GM18517 (cell line): ENCODE data around the gene KRT4.

Experiments
- ATAC-seq: cut with Tn5 transposase; IDR thresholded peaks from one replicate; pipeline ENCODE4 v1.9.1; 2021; ENCODE audit warnings: mild to moderate bottlenecking, moderate library complexity; ENCODE audit not compliant: unreplicated experiment

Gene KRT4

DNA sequence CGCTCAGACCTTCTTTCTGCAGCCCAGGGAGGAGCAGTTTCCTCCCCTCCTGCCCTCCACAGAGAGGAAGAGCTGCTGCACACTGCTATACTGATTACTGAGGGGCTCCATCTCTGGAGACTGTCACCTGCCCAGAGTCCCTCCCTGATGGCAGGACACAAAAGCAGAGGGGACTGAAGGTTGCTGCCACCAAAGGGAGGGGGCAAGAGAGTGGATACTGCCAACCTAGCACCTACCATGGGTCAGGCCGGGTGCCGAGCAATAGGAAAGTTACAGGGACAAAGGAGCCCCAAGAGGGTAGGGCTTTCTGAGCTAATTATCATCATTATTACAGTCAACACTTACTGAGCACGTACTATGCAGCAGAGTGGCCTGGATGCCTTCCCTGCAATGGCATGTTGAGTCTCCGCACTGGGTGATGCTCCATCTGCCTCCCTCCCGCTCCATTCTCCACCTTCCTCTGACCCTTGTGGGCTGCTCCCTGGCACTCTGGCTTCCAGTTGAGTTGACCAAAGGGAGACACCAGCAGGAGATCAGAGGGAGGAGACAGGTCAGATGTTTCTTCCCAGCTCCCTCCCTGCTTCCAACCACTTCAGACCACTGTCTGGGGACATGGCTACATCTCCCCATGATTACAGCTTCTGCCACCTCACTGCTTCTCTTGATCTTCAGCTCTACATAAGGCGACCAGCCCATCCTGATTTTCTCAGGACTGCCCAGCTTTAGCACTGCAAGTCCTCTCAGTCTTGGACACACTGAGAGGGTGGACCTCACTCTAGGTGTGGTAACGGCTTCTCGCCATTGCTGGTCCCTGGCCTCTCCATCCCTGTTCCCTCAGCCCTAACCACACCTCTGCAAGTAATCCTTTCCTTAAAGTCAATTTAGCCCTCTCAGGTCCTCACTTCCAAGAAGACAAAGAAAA, 22.8 kb upstream of the KRT4 start:
- no peak for ATAC-seq

DNA sequence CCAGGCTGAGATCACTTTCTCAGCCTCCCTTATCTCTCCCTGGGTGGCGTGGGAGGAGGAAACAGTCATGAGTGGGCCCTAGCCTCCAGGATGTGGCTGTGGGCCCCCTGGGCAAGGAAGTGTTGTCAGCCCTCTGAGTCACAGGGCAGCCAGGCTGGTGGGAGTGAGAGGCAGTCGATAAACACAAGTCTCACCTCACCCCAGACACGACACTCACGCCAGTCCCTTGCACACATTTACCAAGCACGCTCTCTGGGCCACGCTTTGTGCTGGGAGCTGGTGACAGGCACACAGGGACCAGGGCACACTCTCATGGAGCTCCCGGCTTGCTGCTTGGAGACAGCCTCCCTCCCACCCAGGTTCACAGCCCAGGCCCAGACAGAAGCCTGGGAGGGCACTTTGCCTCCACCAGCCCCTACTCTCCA, 22.1 kb upstream of the KRT4 start:
- no peak for ATAC-seq

DNA sequence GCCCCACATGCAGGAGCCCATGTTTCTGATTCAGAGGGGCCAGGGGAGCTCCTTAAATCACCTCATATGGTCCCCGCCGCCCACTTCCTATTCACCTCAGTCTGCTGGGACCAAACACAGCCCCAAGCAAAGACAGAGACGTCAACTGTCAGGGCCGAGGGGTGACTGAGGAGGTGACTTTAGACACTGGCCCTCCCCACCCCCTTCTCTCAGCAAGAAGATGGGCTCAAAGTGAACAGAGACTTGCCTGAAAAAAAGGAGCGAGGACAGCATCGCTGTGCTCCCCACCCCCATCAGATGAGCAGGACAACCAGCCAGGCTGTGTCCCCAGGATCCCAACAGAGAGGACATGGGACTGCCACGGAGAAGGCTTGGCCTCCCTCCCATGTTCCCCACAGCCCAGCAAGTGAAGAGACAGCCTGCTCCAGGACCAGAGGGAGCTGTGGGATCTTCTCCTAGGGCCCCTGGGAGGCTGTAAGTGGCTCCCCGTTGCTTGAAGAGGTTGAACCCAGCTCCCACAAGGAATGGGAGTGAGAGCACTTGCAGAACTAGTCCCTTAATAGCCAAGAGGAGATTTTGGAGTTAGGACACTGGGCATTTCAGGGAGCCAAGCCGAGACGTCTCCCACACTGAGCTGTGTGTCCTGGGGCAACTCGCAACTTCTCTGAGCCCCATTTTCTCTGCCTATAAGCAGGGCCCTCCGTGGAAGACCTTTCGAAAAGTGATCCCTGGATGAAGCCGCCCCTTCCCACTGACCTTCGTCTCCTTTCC, 21.5 kb upstream of the KRT4 start:
- ATAC-seq = no peak

GRCh38 chr12:52834727-52835001, 20.7 kb upstream of the KRT4 start:
- ATAC-seq = no peak

DNA sequence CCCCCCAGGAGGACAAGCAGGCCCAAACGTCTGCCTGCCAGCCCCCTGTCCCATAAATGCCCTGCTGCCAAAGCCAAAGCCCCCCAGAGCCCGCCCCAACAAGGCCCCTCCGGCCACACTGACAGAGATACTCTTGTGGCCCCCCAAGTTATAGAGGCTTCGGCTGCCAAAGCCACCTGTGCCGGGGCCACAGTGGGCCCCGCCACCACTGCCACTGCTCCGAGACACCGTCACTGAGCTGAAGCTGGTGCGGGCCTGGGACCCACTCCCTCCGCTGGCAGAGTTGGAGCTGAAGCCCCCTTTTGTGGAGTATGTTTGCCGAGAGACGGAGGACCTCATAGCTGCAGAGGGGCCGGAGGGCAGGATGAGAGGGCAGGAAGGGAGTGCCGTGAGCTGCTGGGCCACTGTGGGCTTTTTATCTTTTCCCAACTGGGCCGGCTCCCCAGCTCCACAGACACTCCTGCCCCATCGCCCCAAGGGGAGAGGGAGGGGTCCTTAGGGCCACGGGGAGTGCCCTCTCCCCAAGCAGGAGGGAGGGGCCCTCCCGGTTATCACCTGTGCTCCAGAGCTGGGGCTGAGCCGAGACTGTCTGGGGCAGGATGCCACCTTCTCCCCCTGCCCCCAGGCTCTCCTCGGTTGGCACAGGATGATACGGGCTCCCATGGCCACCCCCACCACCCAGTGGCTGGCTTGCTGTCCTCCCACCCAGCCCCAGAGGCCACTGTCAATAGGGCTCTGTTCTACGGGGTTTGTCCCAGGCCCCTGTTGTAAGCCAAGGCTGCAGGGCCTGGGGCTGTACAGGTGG, 20.2 kb upstream of the KRT4 start, which contains the start of gene KRT79:
Gene KRT79 (minus strand): TSS at position 390 of the 805 bp plus-strand sequence. CDS start 51 bp downstream, at position 339.
- no peak for ATAC-seq

GRCh38 chr12:52832985-52833905, 19.3 kb upstream of the KRT4 start:
- no peak for ATAC-seq

DNA sequence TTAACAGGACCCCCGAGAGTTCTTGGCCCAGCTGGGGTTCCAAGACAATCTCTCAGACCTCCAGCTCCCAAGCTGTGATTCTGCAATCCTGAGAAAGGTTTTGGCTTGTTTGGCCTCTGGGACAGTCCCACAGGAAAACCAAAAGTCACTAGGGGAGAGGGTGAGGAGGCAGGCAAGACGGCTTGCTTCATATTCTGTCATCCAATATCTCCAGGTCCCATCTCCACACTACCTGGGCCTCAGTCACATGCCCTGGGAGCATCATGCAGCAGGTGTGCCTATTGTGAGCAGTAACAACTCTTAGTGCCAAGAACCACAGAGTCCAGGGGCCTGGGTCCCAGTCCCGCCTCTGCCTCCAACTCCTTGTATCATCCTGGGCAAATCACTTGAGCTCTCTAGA, 18.5 kb upstream of the KRT4 start:
- no peak for ATAC-seq

DNA sequence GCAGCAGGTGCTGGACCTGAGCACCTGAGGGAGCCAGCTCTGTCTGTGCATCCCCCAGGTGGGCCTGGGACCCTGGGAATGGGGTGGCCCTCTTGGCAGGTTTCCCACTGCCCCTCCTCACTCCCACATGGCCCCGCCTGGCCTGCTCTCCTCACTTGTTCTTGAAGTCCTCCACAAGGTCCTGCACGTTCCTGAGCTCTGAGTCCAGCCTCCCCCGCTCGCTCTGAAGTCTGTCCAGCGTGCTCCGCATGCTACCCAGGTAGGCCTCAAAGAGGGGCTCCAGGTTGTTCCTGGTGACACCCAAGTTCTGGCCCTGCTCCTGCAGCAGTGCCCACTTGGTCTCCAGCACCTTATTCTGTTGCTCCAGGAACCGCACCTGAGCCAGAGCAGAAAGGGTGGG, 17.3 kb upstream of the KRT4 start:
- ATAC-seq = no peak

DNA sequence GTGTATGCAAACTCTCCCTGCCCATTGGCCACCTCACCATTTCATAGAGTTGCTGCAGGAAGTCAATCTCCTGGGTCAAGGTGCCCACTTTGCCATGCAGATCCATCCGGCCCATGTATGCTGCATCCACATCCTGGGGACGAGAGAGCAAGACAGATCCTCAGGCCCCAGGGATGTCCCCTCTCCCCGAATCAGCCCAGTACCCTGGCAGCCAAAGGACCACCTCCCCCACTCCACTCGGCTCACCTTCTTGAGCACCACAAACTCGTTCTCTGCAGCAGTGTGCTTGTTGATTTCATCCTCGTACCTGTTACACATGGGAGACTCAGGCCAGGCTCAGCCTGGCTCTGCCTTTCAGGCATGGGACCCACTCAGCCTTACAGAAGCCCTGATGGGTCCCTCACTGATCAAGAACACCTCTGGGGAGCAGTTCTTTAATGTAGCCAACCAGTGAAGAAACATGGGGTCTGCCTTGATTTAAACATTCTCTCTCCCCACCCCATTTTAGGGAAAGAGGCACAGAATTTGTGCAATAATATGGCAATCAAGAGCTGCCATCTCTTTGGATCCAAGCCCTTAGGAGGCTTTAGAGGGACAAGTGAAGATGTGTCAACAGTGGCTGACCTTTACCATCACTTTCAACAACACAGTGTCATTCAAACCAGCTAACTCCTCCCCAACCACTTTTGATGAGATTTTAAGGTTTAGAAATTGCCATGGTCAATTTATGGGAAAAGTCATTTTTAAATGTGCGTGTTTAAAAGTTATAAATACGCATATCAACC, 16.3 kb upstream of the KRT4 start:
- no peak for ATAC-seq

DNA sequence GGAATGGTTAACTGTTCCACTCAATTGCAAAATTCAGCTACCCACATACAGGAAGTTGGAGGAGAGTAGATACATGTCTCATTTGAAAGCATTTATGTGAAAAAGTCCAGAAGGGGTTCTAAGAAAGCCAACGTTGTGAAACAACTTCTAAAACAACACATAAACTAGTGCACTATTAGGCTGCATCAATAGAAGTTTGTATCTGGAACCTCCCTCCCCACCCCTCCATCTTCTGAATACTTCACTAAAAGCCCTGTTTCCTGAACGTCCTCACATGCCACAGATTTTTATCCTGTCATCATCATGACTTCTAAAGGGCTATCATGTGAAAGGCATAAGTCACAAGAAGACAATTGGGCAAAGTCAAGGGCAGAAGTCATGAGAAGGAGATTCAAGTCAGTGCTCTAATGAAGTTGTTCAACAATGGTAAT, 14.7 kb upstream of the KRT4 start:
- no peak for ATAC-seq

- no peak for ATAC-seq
These were observed 14.2 kb upstream of the KRT4 start for GRCh38 chr12:52828156-52828555.

DNA sequence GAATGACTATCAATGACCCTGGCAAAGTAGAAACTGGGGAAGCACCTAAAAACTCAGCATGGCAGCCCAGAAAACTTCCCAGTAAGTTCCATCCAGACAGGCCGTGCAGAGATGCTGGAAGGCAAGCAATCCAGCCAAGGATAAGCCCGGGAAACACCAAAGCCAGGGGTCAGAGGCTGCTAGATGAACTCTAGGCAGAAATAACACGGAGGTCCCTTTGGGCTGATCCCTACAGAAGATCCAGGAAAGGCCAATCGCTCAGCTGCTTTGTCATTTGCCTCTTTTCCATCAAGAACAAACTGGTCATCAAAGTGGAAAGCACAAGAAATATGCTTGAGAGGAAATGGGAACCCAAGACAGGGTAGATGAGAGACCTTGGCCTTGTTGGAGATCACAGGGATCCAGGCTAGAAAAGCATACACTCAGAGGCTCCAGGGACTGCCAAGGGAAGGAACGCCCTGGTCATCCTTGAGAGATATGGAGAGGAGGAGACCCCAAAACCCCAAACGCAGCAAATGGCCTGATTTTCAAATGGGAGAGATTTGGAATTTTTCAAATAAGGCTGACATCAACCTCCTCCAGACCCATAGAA, 13.7 kb upstream of the KRT4 start:
- no peak for ATAC-seq

DNA sequence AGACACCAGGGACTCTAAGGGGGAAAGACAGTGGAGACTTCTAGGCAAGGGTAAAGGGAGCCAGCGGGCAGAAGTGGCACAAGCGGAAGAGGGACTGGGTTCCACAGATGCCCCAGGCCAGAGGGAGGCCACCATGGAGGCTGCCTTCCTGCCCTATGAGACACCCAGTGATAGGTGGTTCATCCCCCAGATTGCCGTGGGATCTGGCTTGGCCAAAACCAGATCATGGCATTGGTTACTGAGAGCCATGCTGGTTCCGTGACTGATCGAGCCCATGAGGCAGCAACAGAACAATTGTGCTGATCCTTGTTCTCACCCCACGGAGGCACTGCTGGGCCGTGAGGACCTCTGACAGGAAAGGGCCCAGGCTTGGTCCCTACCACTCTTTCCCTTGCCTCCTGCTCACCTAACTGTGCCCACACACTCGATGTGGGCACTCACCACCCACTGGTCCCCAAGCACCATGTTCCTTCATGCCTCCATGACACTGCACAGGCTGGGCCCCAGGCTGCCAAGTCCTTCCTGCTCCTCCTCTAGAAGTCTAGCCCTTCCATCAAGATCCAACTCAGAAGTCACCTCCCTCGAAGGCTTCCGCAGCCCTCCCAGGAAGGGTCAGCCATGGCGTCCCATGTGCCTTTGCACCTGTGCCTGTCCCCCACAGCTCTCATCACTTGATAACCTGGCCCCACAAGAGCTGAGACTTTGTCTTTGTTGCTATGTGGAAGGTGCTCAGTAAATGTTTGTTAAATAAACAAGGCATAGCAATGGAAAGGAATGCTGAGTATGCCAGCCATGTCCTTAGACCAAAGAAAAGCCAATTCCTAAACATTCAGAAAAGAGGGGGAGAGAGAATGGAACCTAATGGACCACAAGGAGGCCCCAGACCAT, 12.9 kb upstream of the KRT4 start:
- no peak for ATAC-seq

DNA sequence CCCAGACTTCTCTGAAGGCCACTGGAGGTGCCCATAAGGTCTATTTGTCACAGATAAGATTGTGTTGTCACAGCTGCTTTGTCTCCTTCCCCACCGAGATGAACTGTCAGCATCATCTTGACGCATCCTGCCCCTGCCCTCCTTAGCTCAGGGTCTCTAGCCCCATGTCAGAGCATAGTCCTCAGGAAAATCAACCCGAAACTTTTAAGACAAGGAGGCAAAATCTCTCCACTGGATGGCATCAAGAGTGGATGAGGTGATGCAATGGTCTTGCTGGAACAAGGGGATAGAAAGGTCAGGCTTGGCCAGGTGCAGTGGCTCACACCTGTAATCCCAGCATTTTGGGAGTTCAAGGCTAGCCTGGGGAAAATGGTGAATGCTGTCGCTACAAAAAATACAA, 12.0 kb upstream of the KRT4 start:
- no peak for ATAC-seq

DNA sequence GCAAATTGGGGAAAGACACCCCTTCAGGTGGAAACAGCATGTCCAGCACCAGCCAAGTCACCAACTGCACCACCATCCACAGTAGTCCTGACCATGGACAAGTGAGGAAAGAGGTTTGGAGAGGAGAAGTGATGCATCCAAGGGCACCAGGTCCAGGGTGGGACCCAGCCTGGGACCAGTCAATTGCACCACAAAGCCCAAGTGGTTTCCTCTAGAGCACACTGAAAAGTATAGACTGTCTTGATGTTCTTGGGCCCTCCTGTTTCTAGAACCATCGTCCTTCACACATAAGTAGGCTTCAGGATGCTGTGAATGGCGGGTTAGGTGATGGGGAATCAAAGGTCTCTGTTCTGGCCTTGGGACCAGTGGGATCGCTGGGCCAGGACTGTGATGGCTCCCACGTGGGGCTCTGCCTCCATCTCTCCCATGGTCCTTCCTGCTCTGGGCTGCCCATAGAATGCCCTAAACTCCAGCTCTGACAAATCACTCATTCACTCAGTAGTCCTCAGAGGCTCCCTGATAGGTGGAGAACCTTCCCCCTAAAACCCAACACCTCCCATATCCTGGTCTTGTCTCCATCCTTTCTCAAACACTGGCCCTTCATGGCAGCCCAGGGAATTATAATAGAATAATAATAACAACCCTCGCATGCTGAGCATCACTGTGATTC, 11.0 kb upstream of the KRT4 start:
- ATAC-seq = no peak

GRCh38 chr12:52823761-52824450, 10.0 kb upstream of the KRT4 start:
- ATAC-seq = no peak
